ENCODE data around the gene ANKUB1.

DNA sequence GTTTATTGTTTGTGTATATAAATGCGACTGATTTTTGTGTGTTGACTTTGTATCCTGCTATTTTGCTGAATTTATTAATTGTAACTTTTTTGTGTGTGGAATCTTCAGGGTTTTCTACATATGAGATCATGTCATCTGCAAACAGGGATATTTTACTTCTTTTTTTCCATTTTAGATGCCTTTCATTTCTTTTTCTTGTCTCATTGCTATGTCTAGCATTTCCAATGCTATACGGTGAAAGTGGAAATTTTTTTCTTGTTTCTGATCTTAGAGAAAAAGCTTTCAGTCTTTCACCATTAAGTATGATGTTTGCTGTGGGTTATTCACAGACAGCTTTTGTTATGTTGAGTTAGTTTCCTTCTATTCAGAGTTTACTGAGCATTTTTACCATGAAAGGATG lies 71.4 kb downstream of the ANKUB1 start:
- TF ChIP-seq, protein P1, sequence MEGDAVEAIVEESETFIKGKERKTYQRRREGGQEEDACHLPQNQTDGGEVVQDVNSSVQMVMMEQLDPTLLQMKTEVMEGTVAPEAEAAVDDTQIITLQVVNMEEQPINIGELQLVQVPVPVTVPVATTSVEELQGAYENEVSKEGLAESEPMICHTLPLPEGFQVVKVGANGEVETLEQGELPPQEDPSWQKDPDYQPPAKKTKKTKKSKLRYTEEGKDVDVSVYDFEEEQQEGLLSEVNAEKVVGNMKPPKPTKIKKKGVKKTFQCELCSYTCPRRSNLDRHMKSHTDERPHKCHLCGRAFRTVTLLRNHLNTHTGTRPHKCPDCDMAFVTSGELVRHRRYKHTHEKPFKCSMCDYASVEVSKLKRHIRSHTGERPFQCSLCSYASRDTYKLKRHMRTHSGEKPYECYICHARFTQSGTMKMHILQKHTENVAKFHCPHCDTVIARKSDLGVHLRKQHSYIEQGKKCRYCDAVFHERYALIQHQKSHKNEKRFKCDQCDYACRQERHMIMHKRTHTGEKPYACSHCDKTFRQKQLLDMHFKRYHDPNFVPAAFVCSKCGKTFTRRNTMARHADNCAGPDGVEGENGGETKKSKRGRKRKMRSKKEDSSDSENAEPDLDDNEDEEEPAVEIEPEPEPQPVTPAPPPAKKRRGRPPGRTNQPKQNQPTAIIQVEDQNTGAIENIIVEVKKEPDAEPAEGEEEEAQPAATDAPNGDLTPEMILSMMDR (IDR thresholded peaks at IDR 0.05), result no peak
- no peak for TF ChIP-seq POLR2A (IDR thresholded peaks at IDR 0.05)

Measured in testis (tissue), 2 donors.